CD8-positive, alpha-beta memory T cell (primary cell): Measurements from ENCODE around the gene KLHDC3. TPM values are rescaled to one million over a fixed set of nuclear protein-coding genes. Genes with fewer than 3 reads are reported as not detected.

ENCODE experiments used
- CTCF ChIA-PET: fragments of 350-600 bp; sonication (Branson Sonifier 250); formaldehyde crosslinking; loops from one replicate; lab custom pipeline; 2021; ENCODE audit warnings: antibody characterized with exemption; lab: Charles Lee
- POLR2A ChIA-PET: fragments of 350-600 bp; sonication (Branson Sonifier 250); formaldehyde crosslinking; loops from one replicate; lab custom pipeline; 2021; ENCODE audit warnings: antibody characterized with exemption; lab: Charles Lee
- DNase-seq, 5 donors: peaks; one replicate each; pipeline versions ENCODE4 v3.0.0 to v3.0.0-alpha.2; 2020 to 2022; ENCODE audit warnings: mixed read lengths in 1 of 5
- H3K27ac ChIP-seq: one replicate; pipeline ENCODE4 v1.7.0; 2013; ENCODE audit warnings: low read depth, mild to moderate bottlenecking, low read length, moderate library complexity
- H3K27me3 ChIP-seq: 2 replicates; pipeline ENCODE4 v1.7.0; 2013; ENCODE audit warnings: low read length, mild to moderate bottlenecking; ENCODE audit not compliant: insufficient read depth, poor library complexity, severe bottlenecking
- H3K36me3 ChIP-seq: 2 replicates; pipeline ENCODE4 v1.7.0; 2013; ENCODE audit warnings: mild to moderate bottlenecking, low read length, moderate library complexity; ENCODE audit not compliant: insufficient read depth
- H3K4me1 ChIP-seq: 2 replicates; pipeline ENCODE4 v1.7.0; 2013; ENCODE audit warnings: mild to moderate bottlenecking, low read length, moderate library complexity; ENCODE audit not compliant: insufficient read depth
- H3K4me3 ChIP-seq: 2 replicates; pipeline ENCODE4 v1.7.0; 2013; ENCODE audit warnings: mild to moderate bottlenecking, low read length
- H3K9me3 ChIP-seq: 2 replicates; pipeline ENCODE4 v1.7.0; 2013; ENCODE audit warnings: mild to moderate bottlenecking, low read length
- H3K27ac Mint-ChIP-seq, 8 donors: one replicate each; pipeline ENCODE4 v1.8.0; 2020 to 2021; ENCODE audit warnings: mixed read lengths in 8 of 8, mild to moderate bottlenecking in 6 of 8, inconsistent platforms in 3 of 8, moderate library complexity in 3 of 8
- H3K27me3 Mint-ChIP-seq, 2 donors: one replicate each; pipeline ENCODE4 v1.8.0; 2020 to 2021; ENCODE audit warnings: mixed read lengths in 2 of 2, mild to moderate bottlenecking in 1 of 2, moderate library complexity in 1 of 2
- H3K36me3 Mint-ChIP-seq, 3 donors: one replicate each; pipeline ENCODE4 v1.8.0; 2020 to 2021; ENCODE audit warnings: mixed read lengths in 3 of 3, inconsistent platforms in 1 of 3, mild to moderate bottlenecking in 1 of 3
- H3K4me1 Mint-ChIP-seq, 3 donors: one replicate each; pipeline ENCODE4 v1.8.0; 2020 to 2021; ENCODE audit warnings: mixed read lengths in 3 of 3, inconsistent platforms in 1 of 3, mild to moderate bottlenecking in 1 of 3
- H3K4me3 Mint-ChIP-seq, 7 donors: one replicate each; pipeline ENCODE4 v1.8.0; 2020 to 2021; ENCODE audit warnings: mixed read lengths in 7 of 7, mild to moderate bottlenecking in 6 of 7, moderate library complexity in 4 of 7, inconsistent platforms in 2 of 7
- H3K9me3 Mint-ChIP-seq, 5 donors: one replicate each; pipeline ENCODE4 v1.8.0; 2020 to 2022; ENCODE audit warnings: mixed read lengths in 5 of 5, mild to moderate bottlenecking in 3 of 5, moderate library complexity in 2 of 5, inconsistent platforms in 1 of 5
- polyA plus RNA-seq: library from polyadenylated mRNA; unstranded; fragments of 300-500 nt; fragmentation: Illumina TruSeq; gene quantifications from one replicate; pipeline ENCODE4 v1.2.3, GENCODE V29; 2021
- total RNA-seq, 2 experiments: library from RNA; stranded (reverse); gene quantifications; one replicate each; pipeline ENCODE4 v1.2.3, GENCODE V29; 2021

The KLHDC3 gene
- total RNA-seq (10 to 100 TPM; 73.5 to 74.1 TPM), polyA plus RNA-seq (90.7 TPM)

- peak; percentile 97 to 100 (median 99) for DNase-seq
- peaks cover 48 to 70% (median 54%) of the 10 kb centered on the region in 3 donors for H3K4me1 Mint-ChIP-seq
- Histone ChIP-seq H3K27ac (peak within 1 kb of the TSS; percentile 81), H3K4me3 (peak within 1 kb of the TSS; percentile 81), H3K9me3 (no peaks in the 10 kb centered on the region), H3K4me1 (peaks cover 42% of the 10 kb centered on the region), H3K36me3 (peaks cover 33% of the 10 kb centered on the region), H3K27me3 (no peaks in the 10 kb centered on the region)
- peaks cover 0 to 2% of the 10 kb centered on the region in 2 donors for H3K27me3 Mint-ChIP-seq
- POLR2A ChIA-PET = interaction anchor here (0.5 to 3.4 kb wide), 10 partner anchors 10 to 496 kb away, joined by 3 to 24 read pairs (median 9); partner anchors contain the start of genes CNPY3, CUL7, KLC4 and LRRC73
- H3K36me3 Mint-ChIP-seq = peaks cover 0 to 75% (median 5%) of the 10 kb centered on the region in 3 donors
- CTCF ChIA-PET = interaction anchor here (0.9 to 3.2 kb wide), 6 partner anchors 10 to 129 kb away, joined by 3 to 17 read pairs (median 4); partner anchors contain the start of genes CNPY3 and PPP2R5D
- H3K9me3 Mint-ChIP-seq = no peaks in the 10 kb centered on the region
- peak within 1 kb of the TSS; percentile 86 to 96 (median 90) for H3K4me3 Mint-ChIP-seq
- H3K27ac Mint-ChIP-seq = peak within 1 kb of the TSS; percentile 59 to 97 (median 92)
These were observed at the start of gene KLHDC3, which contains the start of gene MEA1 for GRCh38 chr6:43013843-43014433. TSS of gene KLHDC3 (plus strand) at chr6:43014249. CDS start at chr6:43017193, 2,944 bp downstream. TSS of gene MEA1 (minus strand) at chr6:43013946. CDS start at chr6:43013813, 133 bp downstream.

- Mint-ChIP-seq H3K36me3 (peaks cover 0 to 69% (median 2%) of the 10 kb centered on the region in 3 donors), H3K9me3 (no peaks in the 10 kb centered on the region), H3K27ac (peak overlapping the region in 2 of 8 donors; percentile 24 to 89), H3K4me1 (peaks cover 0 to 5% (median 0%) of the 10 kb centered on the region in 3 donors), H3K27me3 (no peaks in the 10 kb centered on the region), H3K4me3 (no peak overlapping the region)
- peaks cover 14% of the 10 kb centered on the region for H3K36me3 ChIP-seq
- H3K27me3 ChIP-seq = no peaks in the 10 kb centered on the region
- ChIA-PET CTCF (interaction anchor here (0.7 to 1.8 kb wide), 2 partner anchors 12 to 177 kb away, joined by 3 to 6 read pairs; partner anchors contain the start of gene PEX6), POLR2A (no interaction called here)
- H3K4me3 ChIP-seq = no peak overlapping the region
- H3K4me1 ChIP-seq = no peaks in the 10 kb centered on the region
- DNase-seq = no peak
- H3K9me3 ChIP-seq = no peaks in the 10 kb centered on the region
- no peak overlapping the region for H3K27ac ChIP-seq
These were observed 47.5 kb upstream of the KLHDC3 start for GRCh38 chr6:42966571-42966970.

- Histone ChIP-seq H3K4me3 (no peak overlapping the region), H3K27ac (no peak overlapping the region), H3K9me3 (no peaks in the 10 kb centered on the region), H3K36me3 (peaks cover 14% of the 10 kb centered on the region), H3K27me3 (no peaks in the 10 kb centered on the region), H3K4me1 (no peaks in the 10 kb centered on the region)
- Mint-ChIP-seq H3K27ac (no peak overlapping the region), H3K27me3 (no peaks in the 10 kb centered on the region), H3K4me1 (no peaks in the 10 kb centered on the region), H3K36me3 (peaks cover 0 to 66% (median 4%) of the 10 kb centered on the region in 3 donors), H3K4me3 (no peak overlapping the region), H3K9me3 (no peaks in the 10 kb centered on the region)
- ChIA-PET CTCF (no interaction called here), POLR2A (interaction anchor here (0.5 kb wide), 1 partner anchor 34 kb away, joined by 3 read pairs; no protein-coding TSS in a partner anchor)
- no peak for DNase-seq
These were observed 46.8 kb upstream of the KLHDC3 start for GRCh38 chr6:42967228-42967627.

GRCh38 chr6:42968126-42968701 is 45.8 kb upstream of the KLHDC3 start:
- Histone ChIP-seq H3K4me1 (no peaks in the 10 kb centered on the region), H3K27ac (no peak overlapping the region), H3K9me3 (no peaks in the 10 kb centered on the region), H3K27me3 (no peaks in the 10 kb centered on the region), H3K4me3 (no peak overlapping the region), H3K36me3 (peaks cover 14% of the 10 kb centered on the region)
- Mint-ChIP-seq H3K27me3 (no peaks in the 10 kb centered on the region), H3K36me3 (peaks cover 0 to 64% (median 4%) of the 10 kb centered on the region in 3 donors), H3K9me3 (no peaks in the 10 kb centered on the region), H3K27ac (no peak overlapping the region), H3K4me1 (no peaks in the 10 kb centered on the region), H3K4me3 (no peak overlapping the region)
- ChIA-PET POLR2A (no interaction called here), CTCF (no interaction called here)
- DNase-seq = no peak

GRCh38 chr6:42968783-42969182 is 45.3 kb upstream of the KLHDC3 start:
- ChIA-PET POLR2A (no interaction called here), CTCF (no interaction called here)
- Histone ChIP-seq H3K4me3 (no peak overlapping the region), H3K36me3 (peaks cover 14% of the 10 kb centered on the region), H3K9me3 (no peaks in the 10 kb centered on the region), H3K27me3 (no peaks in the 10 kb centered on the region), H3K27ac (no peak overlapping the region), H3K4me1 (no peaks in the 10 kb centered on the region)
- H3K4me3 Mint-ChIP-seq = no peak overlapping the region
- peaks cover 0 to 3% (median 1%) of the 10 kb centered on the region in 3 donors for H3K4me1 Mint-ChIP-seq
- peaks cover 0 to 64% (median 4%) of the 10 kb centered on the region in 3 donors for H3K36me3 Mint-ChIP-seq
- no peak overlapping the region for H3K27ac Mint-ChIP-seq
- no peaks in the 10 kb centered on the region for H3K9me3 Mint-ChIP-seq
- DNase-seq = no peak
- no peaks in the 10 kb centered on the region for H3K27me3 Mint-ChIP-seq

GRCh38 chr6:42969431-42969830 is 44.6 kb upstream of the KLHDC3 start:
- H3K4me3 ChIP-seq = no peak overlapping the region
- Mint-ChIP-seq H3K27me3 (no peaks in the 10 kb centered on the region), H3K4me3 (no peak overlapping the region), H3K36me3 (peaks cover 0 to 62% (median 4%) of the 10 kb centered on the region in 3 donors), H3K9me3 (no peaks in the 10 kb centered on the region), H3K4me1 (peaks cover 2 to 7% (median 4%) of the 10 kb centered on the region in 3 donors), H3K27ac (no peak overlapping the region)
- no peaks in the 10 kb centered on the region for H3K27me3 ChIP-seq
- peaks cover 14% of the 10 kb centered on the region for H3K36me3 ChIP-seq
- no peak for DNase-seq
- POLR2A ChIA-PET = no interaction called here
- H3K9me3 ChIP-seq = no peaks in the 10 kb centered on the region
- H3K27ac ChIP-seq = no peak overlapping the region
- CTCF ChIA-PET = no interaction called here
- H3K4me1 ChIP-seq = no peaks in the 10 kb centered on the region

- POLR2A ChIA-PET = no interaction called here
- DNase-seq = no peak
- no peak overlapping the region for H3K4me3 Mint-ChIP-seq
- Histone ChIP-seq H3K36me3 (peaks cover 14% of the 10 kb centered on the region), H3K4me1 (no peaks in the 10 kb centered on the region), H3K27ac (no peak overlapping the region), H3K9me3 (no peaks in the 10 kb centered on the region), H3K27me3 (no peaks in the 10 kb centered on the region), H3K4me3 (no peak overlapping the region)
- no peaks in the 10 kb centered on the region for H3K9me3 Mint-ChIP-seq
- H3K4me1 Mint-ChIP-seq = peaks cover 2 to 11% (median 6%) of the 10 kb centered on the region in 3 donors
- H3K27ac Mint-ChIP-seq = peak overlapping the region in 1 of 8 donors; percentile 50
- no peaks in the 10 kb centered on the region for H3K27me3 Mint-ChIP-seq
- CTCF ChIA-PET = no interaction called here
- H3K36me3 Mint-ChIP-seq = peaks cover 0 to 61% (median 4%) of the 10 kb centered on the region in 3 donors
These were observed 44.1 kb upstream of the KLHDC3 start for GRCh38 chr6:42969934-42970333.
